Mucosa of stomach (tissue), 1 donor: ENCODE measurements around the gene PLPPR2.
"Not testable (repeated sequence)": the region's sequence is repeated elsewhere in the genome, so short reads cannot be mapped to it uniquely, and the experiment has no call there.

ENCODE experiments used
- H3K27me3 ChIP-seq: one replicate; pipeline ENCODE4 v1.7.0; 2013; ENCODE audit warnings: mild to moderate bottlenecking, low read length; ENCODE audit not compliant: control insufficient read depth, insufficient read depth
- H3K36me3 ChIP-seq: one replicate; pipeline ENCODE4 v1.7.0; 2013; ENCODE audit warnings: low read length; ENCODE audit not compliant: control insufficient read depth, insufficient read depth
- H3K4me1 ChIP-seq: one replicate; pipeline ENCODE4 v1.7.0; 2013; ENCODE audit warnings: mild to moderate bottlenecking, low read length; ENCODE audit not compliant: control insufficient read depth, insufficient read depth
- H3K4me3 ChIP-seq: one replicate; pipeline ENCODE4 v1.7.0; 2013; ENCODE audit warnings: low read length
- H3K9ac ChIP-seq: one replicate; pipeline ENCODE4 v1.7.0; 2013; ENCODE audit warnings: mild to moderate bottlenecking, low read length, moderate library complexity
- H3K9me3 ChIP-seq: one replicate; pipeline ENCODE4 v1.7.0; 2013; ENCODE audit warnings: mild to moderate bottlenecking, low read length, moderate library complexity; ENCODE audit not compliant: control insufficient read depth
- donor health status: Pancreatic carcinoma.

The PLPPR2 gene

GRCh38 chr19:11331502-11331901, 23.7 kb upstream of the PLPPR2 start:
- Histone ChIP-seq H3K4me1 (no peaks in the 10 kb centered on the region), H3K27me3 (no peaks in the 10 kb centered on the region), H3K9ac (no peak overlapping the region), H3K4me3 (no peak overlapping the region), H3K36me3 (peaks cover 12% of the 10 kb centered on the region), H3K9me3 (no peaks in the 10 kb centered on the region)

GRCh38 chr19:11332822-11333221, 22.4 kb upstream of the PLPPR2 start:
- Histone ChIP-seq H3K27me3 (no peaks in the 10 kb centered on the region), H3K9ac (no peak overlapping the region), H3K4me3 (no peak overlapping the region), H3K36me3 (peaks cover 12% of the 10 kb centered on the region), H3K4me1 (peaks cover 2% of the 10 kb centered on the region), H3K9me3 (no peaks in the 10 kb centered on the region)

GRCh38 chr19:11333838-11334237, 21.4 kb upstream of the PLPPR2 start:
- Histone ChIP-seq H3K36me3 (peaks cover 12% of the 10 kb centered on the region), H3K4me1 (peaks cover 12% of the 10 kb centered on the region)
- H3K27me3 ChIP-seq, H3K9ac ChIP-seq, H3K9me3 ChIP-seq, H3K4me3 ChIP-seq: not testable (repeated sequence)

- Histone ChIP-seq H3K4me3 (no peak overlapping the region), H3K27me3 (no peaks in the 10 kb centered on the region), H3K36me3 (peaks cover 12% of the 10 kb centered on the region), H3K4me1 (peaks cover 18% of the 10 kb centered on the region), H3K9me3 (no peaks in the 10 kb centered on the region), H3K9ac (no peak overlapping the region)
Measured at GRCh38 chr19:11335449-11336146, 19.6 kb upstream of the PLPPR2 start.

- no peaks in the 10 kb centered on the region for H3K9me3 ChIP-seq
- H3K4me1 ChIP-seq, result peaks cover 18% of the 10 kb centered on the region
- H3K27me3 ChIP-seq, result no peaks in the 10 kb centered on the region
- peaks cover 12% of the 10 kb centered on the region for H3K36me3 ChIP-seq
- H3K4me3 ChIP-seq, result no peak overlapping the region
- no peak overlapping the region for H3K9ac ChIP-seq
Measured at GRCh38 chr19:11337080-11337479, 18.2 kb upstream of the PLPPR2 start.

- H3K4me1 ChIP-seq, result peaks cover 18% of the 10 kb centered on the region
- peak overlapping the region; percentile 71 for H3K4me3 ChIP-seq
- H3K27me3 ChIP-seq, result no peaks in the 10 kb centered on the region
- H3K9ac ChIP-seq, result peak overlapping the region; percentile 81
- H3K9me3 ChIP-seq, result no peaks in the 10 kb centered on the region
- H3K36me3 ChIP-seq, result peaks cover 12% of the 10 kb centered on the region
Measured at GRCh38 chr19:11338121-11338520, 17.1 kb upstream of the PLPPR2 start.

GRCh38 chr19:11338569-11339253, 16.5 kb upstream of the PLPPR2 start:
- Histone ChIP-seq H3K36me3 (peaks cover 12% of the 10 kb centered on the region), H3K9ac (peak overlapping the region; percentile 81), H3K4me3 (peak overlapping the region; percentile 71), H3K4me1 (peaks cover 18% of the 10 kb centered on the region), H3K9me3 (no peaks in the 10 kb centered on the region), H3K27me3 (no peaks in the 10 kb centered on the region)

- no peaks in the 10 kb centered on the region for H3K9me3 ChIP-seq
- no peaks in the 10 kb centered on the region for H3K27me3 ChIP-seq
- peak within 1 kb of the TSS; percentile 81 for H3K9ac ChIP-seq
- H3K36me3 ChIP-seq, result peaks cover 12% of the 10 kb centered on the region
- peak within 1 kb of the TSS; percentile 71 for H3K4me3 ChIP-seq
- H3K4me1 ChIP-seq, result peaks cover 22% of the 10 kb centered on the region
Measured at GRCh38 chr19:11339254-11340098, 15.8 kb upstream of the PLPPR2 start, which contains the start of gene RAB3D. TSS of gene RAB3D (minus strand) at chr19:11339657. CDS start at chr19:11337399, 2,258 bp downstream.

GRCh38 chr19:11340099-11340467, 15.1 kb upstream of the PLPPR2 start:
- not testable (repeated sequence) for H3K27me3 ChIP-seq, H3K9me3 ChIP-seq, H3K4me3 ChIP-seq
- Histone ChIP-seq H3K9ac (peak overlapping the region; percentile 81), H3K4me1 (peaks cover 28% of the 10 kb centered on the region), H3K36me3 (peaks cover 10% of the 10 kb centered on the region)

GRCh38 chr19:11342429-11342828, 12.8 kb upstream of the PLPPR2 start:
- no peaks in the 10 kb centered on the region for H3K36me3 ChIP-seq
- no peaks in the 10 kb centered on the region for H3K9me3 ChIP-seq
- peaks cover 34% of the 10 kb centered on the region for H3K4me1 ChIP-seq
- H3K27me3 ChIP-seq, result no peaks in the 10 kb centered on the region
- H3K4me3 ChIP-seq, result no peak overlapping the region
- H3K9ac ChIP-seq, result no peak overlapping the region

GRCh38 chr19:11345122-11345803, 10.0 kb upstream of the PLPPR2 start:
- peak overlapping the region; percentile 39 for H3K4me3 ChIP-seq
- peak overlapping the region; percentile 61 for H3K9ac ChIP-seq
- H3K27me3 ChIP-seq, result no peaks in the 10 kb centered on the region
- H3K9me3 ChIP-seq, result no peaks in the 10 kb centered on the region
- peaks cover 17% of the 10 kb centered on the region for H3K4me1 ChIP-seq
- H3K36me3 ChIP-seq, result no peaks in the 10 kb centered on the region
